ENCODE measurements around the gene DLAT. TPM values are rescaled to one million over a fixed set of nuclear protein-coding genes. Genes with fewer than 3 reads are reported as not detected.

Gene DLAT
- 56.7 and 77.5 TPM in 2 replicates for total RNA-seq

DNA sequence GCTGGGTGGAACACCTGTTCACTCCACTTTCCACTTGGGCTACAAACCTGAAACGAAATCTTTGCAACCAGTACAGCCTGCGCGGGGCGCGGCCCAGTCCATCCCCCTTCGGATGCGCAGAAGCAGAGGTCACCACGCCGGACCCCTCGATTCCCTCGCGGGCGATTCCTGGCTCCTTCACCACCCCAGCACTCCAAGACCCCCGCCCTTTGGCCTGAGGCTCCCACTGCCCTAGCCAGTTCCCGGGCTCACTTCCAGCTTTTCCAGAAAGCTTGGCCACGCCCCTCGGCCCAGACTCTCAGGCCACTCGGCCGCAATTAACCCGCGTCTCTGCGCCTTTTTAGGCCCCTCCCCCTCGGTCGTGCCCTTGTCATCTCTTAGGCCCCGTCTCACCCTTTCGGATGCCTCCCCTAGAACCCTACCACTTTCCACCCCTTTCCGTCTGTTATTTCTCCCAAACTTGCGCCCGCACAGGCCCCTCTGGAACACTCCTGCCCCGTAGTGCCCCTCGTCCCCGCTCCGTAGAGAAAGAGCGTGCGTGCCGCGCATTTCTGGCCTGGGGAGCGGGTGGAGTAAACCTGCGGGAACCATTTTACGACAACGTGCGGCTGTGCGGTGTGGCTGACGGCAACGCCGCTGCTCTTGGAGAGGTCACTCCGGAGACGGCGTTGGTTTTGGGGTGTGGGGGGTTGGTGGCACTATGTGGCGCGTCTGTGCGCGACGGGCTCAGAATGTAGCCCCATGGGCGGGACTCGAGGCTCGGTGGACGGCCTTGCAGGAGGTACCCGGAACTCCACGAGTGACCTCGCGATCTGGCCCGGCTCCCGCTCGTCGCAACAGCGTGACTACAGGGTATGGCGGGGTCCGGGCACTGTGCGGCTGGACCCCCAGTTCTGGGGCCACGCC is at the start of gene DLAT:
DLAT (plus strand) TSS at position 636 of the 906 bp plus-strand sequence; CDS start at position 701, 65 bp downstream.

DNA sequence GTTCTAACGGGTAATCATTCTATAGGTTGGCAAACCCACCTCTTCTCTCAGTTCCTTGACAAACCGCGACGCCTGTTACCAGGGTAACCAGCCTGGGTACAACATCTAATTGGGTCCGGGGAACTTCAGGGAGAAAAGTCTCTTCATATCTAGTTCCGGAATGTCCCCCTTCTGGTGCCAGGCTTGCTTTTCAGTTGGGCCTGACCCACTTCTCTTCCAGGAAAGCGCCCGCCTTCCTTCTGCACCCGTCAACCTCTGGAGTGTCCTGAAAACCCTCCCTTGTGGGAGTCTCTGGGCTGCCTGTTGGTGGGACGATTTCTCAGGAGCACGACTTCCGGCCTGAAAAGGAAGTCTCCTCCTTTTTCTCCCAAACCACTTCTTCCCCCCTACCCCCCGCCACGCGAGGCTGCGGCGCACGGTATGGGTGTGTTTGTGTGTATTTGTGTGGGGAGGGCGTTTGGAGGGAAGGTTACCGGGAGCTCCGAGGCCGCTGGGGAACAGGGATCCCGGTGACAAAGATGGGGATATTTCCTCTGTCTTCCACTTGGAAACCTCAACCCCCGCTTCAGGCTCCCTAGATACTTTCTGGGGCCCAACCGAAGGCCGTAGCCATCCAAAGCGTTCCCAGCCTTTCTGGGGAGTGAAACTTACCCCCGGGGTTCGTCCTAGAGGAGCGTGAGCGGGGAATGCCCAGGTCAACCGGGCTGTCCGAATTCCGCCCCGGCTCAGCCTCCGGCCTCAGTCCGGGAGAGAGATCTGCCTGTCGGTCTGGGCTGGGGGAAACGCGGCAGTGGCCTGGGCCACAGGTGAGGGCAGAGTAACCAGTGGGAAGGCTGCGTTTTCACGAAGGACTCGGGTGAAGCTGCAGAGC is 49.0 kb downstream of the DLAT start, which contains the start of the genes NKAPD1 and PIH1D2:
NKAPD1 (plus strand) TSS at position 359 of the 871 bp plus-strand sequence. CDS start 1,276 bp downstream, outside the sequence.
PIH1D2 (minus strand) TSS at position 77 of the 871 bp plus-strand sequence. CDS start 843 bp downstream, outside the sequence.

DNA sequence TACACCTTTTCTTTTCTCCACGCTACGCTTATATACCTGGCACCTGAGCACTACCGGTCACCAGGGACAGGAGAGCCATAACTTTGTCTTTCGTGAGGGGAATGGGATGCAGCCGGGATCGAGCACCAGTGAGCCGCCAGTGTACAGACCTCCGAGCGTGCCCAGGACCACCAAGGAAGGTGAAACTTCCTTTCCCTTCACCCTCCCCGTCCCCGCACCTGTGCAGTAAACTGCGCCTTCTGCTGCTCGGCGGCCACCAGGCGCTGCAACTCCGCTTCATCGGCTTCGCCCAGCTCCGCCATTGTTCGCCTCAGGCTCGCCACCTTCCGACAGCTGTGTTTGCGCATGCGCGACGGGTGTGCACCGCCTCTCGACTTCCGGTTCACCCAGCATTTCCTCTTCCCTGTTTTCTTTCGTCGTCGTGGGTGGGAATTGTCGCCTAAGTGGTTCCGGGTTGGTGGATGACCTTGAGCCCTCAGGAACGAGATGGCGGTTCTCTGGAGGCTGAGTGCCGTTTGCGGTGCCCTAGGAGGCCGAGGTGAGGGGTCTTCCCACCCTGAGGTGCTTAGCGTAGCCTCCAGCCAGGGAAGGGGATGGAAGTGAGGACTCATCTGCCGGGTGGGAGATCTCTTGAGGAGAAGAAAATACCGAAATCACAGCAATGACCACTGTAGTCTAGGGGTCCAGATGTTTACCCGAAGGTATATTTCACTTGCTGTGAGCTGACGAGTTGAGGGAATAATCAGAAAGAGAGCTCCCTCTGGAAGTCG is 61.4 kb downstream of the DLAT start, which contains the start of the genes SDHD and TIMM8B:
SDHD (plus strand) TSS at position 452 of the 770 bp plus-strand sequence; CDS start at position 487, 35 bp downstream.
TIMM8B (minus strand) TSS at position 335 of the 770 bp plus-strand sequence; CDS start at position 302, 33 bp downstream.

Small RNA genes lying within 50 kb of the gene (small RNA-seq; reads per million reads assigned to genes)
- gene AP000907.3 (not detected), gene RNU6-893P (not detected)

Other genes with a start within 250 kb of the DLAT start
- gene ALG9, start 153.8 kb upstream of the DLAT start, total RNA-seq = 35.2 and 38.5 TPM in 2 replicates
- gene FDXACB1, start 146.2 kb upstream of the DLAT start, total RNA-seq = 3.3 and 4.2 TPM in 2 replicates
- gene CFAP68, start 145.9 kb upstream of the DLAT start, total RNA-seq = 3.9 and 7.0 TPM in 2 replicates
- gene CRYAB, start 113.6 kb upstream of the DLAT start, total RNA-seq = 0.29 and 1.1 TPM in 2 replicates
- not detected in 2 replicates for gene HSPB2, start 112.7 kb upstream of the DLAT start, total RNA-seq
- gene C11orf52, start 106.5 kb upstream of the DLAT start, total RNA-seq = 0.29 TPM in 1 of 2 replicates, not detected in the other
- 31.0 and 34.3 TPM in 2 replicates for gene DIXDC1, start 88.1 kb upstream of the DLAT start, total RNA-seq
- 1.6 and 1.9 TPM in 2 replicates for gene PIH1D2, start 48.6 kb downstream of the DLAT start, total RNA-seq
- 23.0 TPM in 2 replicates for gene NKAPD1, start 48.9 kb downstream of the DLAT start, total RNA-seq
- gene TIMM8B, start 61.3 kb downstream of the DLAT start, total RNA-seq = 52.2 and 65.0 TPM in 2 replicates
- gene SDHD, start 61.5 kb downstream of the DLAT start, total RNA-seq = 141 and 144 TPM in 2 replicates
- 0.80 and 1.4 TPM in 2 replicates for gene IL18, start 138.7 kb downstream of the DLAT start, total RNA-seq
- 0.43 TPM in 1 of 2 replicates, not detected in the other for gene TEX12, start 142.0 kb downstream of the DLAT start, total RNA-seq
- gene BCO2, start 150.1 kb downstream of the DLAT start, total RNA-seq = 1.2 and 2.8 TPM in 2 replicates
- gene PTS, start 201.0 kb downstream of the DLAT start, total RNA-seq = 39.4 and 51.2 TPM in 2 replicates
- gene PLET1, start 235.5 kb downstream of the DLAT start, total RNA-seq = not detected in 2 replicates